H54 (cell line): ENCODE data around the gene STK32B.
A peak's percentile ranks its signal among the peaks of the same experiment; 100 is the strongest.

Experiments used
- DNase-seq: peaks from one replicate; pipeline ENCODE4 v3.0.0; 2011; ENCODE audit warnings: low spot score, mixed read lengths; ENCODE audit not compliant: insufficient read length
- FAIRE-seq: peaks from 3 replicates; lab custom pipeline; 2011; peaks lifted over from hg19 to GRCh38; lab: Jason Lieb, UNC
- POLR2A ChIP-seq: IDR thresholded peaks from 2 replicates; pipeline ENCODE4 v1.6.1; 2011; ENCODE audit warnings: low read depth, mild to moderate bottlenecking, low read length

The STK32B gene

DNA sequence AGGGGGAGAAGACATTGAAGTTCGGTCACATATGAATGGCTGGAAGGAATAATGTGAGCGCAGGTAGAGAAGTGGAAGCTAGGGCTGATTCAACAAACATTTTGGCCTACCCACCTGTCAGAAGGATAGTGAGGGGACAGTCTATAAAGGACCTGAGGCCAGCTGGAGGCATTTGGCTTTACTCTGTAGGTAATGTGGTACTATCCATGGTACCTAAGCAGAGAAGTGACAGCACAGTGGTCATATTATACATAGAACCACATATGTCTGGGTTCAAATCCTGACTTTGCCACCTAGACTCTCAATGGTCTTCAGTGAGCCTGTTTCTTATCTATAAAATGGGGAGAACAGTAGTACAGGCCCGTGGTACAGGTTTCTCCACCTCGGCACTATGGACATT lies 400.0 kb downstream of the STK32B start:
- no peak for DNase-seq
- no peak for TF ChIP-seq POLR2A
- FAIRE-seq: no peak

DNA sequence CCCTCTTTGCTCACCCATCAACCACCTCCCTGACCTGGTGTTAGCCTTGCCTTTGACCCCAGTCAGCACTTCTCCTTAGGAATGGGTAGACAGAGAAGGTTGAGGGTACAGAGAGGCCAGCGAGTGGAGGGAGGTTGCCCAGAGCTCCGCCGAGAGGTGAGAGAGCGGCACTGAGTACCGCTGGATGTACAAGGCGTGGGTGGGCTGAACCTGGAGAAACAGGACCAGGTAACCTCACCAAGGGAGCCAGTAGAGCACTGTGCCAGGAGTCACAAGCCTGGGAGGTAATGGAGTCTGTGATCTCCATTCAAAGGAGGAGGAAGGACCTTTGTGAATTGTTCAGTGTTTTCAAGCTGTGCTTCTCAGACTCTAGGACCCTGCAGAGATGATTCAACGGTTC lies 400.9 kb downstream of the STK32B start:
- FAIRE-seq (no peak), DNase-seq (no peak)
- no peak for TF ChIP-seq POLR2A

DNA sequence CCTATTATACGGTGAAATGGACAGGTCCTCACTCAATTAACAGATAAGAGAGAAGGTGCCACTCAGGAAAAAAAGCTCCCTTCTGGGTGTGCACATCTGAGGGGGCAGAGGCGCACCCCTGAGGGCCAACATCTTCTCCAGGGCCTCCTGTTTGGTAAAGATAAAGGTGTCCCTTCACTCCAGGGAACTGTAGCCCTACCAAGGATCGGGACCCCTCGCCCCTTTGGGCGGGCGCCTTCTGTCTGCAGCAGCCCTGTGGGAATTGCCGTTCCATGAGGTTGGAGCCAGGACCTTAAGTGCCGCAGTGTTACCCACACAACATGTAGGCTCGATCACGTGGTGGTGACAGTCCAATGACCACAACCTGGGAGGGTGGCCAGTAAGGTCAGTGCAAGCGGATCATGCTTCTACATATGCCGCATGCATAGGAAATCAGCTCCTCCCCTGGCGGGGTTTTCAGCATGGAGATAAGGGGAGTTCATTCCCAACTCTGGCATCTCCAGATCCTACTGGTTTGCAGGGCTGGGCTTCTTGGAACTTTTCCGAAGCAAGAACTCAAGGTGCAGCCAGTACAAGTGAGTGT lies 403.8 kb downstream of the STK32B start:
- TF ChIP-seq POLR2A: no peak
- DNase-seq (no peak), FAIRE-seq (no peak)

DNA sequence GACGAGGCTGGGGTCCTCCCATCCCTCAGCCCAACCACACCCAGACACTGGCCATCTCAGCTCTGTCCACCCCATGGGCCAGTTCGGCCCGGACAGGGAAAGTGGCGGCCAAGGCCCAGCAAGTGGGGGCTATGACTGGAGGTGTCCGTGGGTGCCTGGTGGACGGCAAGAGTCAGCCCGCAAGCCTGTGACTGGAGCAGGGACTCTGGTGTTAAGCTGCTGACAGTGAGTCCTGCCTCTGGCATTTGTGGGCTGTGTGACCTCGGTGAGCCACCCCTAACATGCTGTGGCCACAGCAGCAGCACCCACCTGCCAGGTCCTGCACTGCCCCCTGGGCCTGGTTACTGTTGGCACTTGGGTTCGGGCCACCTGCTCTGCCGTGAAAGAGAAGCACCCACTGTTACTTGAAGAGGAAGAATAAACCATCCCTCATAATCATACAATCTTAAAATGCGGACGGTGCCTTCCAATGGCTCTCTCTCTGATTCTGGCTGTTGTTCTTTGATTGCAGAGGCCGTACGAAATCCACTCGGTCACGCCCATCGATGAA lies 405.1 kb downstream of the STK32B start:
- no peak for FAIRE-seq

DNA sequence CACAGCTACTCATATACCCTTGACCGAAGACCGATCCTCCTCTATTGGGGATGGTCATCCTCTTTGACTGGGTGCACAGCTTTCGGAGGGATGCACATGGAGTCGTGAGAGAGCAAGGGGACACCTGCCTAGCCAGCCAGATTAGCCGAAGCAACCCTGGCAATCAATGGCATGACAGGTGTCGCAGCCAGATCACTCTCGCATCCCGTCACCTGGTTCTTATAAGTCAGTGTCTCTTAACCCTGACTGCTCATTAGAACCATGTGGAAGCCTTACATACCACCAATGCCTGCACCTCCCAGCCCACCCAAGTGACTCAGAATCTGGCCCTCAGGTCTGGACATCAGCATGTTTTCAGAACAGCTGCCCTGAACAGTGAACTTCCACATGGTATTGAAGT lies 407.4 kb downstream of the STK32B start:
- FAIRE-seq (no peak), DNase-seq (no peak)
- no peak for TF ChIP-seq POLR2A

More for the DNA sequence above, 405.1 kb downstream of the STK32B start:
- DNase-seq: no peak
- TF ChIP-seq POLR2A: no peak

DNA sequence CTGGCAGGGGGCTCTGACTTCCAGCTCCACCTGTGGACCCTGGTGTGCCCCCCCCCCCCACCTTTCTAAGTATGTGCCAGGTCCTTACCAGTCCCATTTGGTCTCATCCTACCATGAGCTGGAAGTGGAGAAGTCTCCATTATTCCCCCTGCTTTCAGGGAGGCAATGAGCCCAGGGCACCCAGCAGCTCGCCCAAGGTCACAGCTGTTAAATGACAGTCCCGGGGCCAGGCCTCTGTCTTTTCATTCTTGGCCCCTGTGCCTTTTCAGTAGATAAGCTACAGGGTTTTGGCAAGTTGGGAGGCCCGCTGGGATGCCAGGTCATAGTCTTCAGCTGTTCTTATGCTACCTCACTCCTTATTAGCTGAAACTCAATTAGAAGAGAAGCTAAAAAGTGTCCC lies 408.0 kb downstream of the STK32B start:
- FAIRE-seq (no peak), DNase-seq (no peak)
- no peak for TF ChIP-seq POLR2A

DNA sequence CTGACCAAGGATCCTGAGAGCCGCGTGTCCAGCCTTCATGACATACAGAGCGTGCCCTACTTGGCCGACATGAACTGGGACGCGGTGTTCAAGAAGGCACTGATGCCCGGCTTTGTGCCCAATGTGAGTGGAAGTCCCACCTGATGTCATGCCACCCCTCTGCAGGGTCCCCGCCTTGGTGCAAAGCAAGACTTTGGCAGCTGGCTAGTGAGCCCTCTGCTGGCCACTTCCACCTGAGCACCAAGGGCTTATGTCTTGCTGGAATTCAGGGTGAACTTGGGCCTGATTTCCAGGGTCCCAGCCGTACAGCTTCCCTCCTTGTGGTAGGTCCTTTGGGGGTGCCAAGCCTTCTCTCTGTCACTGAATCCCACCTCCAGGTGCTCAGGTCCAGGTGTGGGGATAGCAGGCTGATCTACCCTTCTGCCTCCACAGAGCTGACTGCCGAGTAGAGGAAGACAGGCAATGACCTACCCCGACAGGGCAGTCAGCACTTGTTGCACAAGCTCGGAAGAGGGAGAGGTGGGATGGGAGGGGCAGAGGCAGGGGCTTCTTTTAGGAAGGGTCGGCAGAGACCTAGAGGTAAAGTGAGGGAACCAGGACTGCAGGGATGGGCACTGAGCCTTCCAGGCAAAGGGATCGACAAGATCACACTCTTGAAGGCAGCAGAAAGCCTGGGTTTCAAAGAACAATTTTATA lies 409.0 kb downstream of the STK32B start:
- FAIRE-seq (no peak), DNase-seq (peak; percentile 9)
- TF ChIP-seq POLR2A: no peak

DNA sequence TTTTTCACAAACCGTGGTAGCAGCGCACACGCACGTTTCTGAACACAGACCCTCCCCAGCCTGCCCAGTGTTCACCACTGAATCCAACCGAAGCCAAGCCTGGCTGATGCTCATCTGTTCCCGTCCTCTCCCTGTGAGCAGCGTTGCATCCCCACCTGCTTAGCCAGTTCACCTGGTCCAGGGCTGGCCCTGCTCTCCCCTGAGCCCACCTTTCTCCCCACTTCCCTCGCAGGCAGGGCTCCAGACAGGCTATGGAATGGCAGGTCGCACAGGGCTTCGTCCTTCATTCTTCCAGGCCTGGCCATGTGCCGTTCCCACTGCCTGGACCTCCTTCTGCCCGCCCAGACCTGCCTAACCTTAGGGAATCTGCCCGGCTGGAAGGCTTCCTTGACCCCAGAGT lies 410.2 kb downstream of the STK32B start:
- DNase-seq: no peak
- no peak for FAIRE-seq

DNA sequence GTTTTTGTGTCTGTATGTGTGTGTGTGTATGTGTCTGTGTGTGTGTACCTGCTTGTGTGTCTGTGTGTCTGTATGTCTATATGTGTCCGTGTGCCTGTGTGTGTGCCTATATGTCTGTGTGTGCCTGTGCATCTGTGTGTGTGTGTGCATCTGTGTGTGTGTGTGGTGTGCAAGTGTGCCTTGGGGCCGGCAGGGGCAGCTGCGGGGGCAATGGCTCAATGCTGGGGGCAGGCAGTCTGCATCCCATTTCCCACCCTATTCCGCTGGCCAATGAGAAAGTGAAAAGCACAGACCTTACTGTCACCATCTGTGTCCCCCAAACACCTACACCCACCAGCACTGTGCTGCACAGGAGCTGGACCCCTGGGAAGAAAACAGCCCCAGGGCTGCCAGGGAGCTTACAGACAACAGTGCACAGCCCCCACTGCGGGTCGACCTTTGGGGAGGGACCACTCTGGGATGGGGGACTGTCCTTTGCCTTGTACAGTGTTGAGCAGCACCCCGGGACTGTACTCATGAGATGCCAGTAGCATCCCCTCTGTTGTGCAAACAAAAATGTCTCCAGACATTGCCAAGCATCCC lies 411.1 kb downstream of the STK32B start:
- DNase-seq (no peak), FAIRE-seq (no peak)
- TF ChIP-seq POLR2A: no peak

More for the DNA sequence above, 410.2 kb downstream of the STK32B start:
- no peak for TF ChIP-seq POLR2A

DNA sequence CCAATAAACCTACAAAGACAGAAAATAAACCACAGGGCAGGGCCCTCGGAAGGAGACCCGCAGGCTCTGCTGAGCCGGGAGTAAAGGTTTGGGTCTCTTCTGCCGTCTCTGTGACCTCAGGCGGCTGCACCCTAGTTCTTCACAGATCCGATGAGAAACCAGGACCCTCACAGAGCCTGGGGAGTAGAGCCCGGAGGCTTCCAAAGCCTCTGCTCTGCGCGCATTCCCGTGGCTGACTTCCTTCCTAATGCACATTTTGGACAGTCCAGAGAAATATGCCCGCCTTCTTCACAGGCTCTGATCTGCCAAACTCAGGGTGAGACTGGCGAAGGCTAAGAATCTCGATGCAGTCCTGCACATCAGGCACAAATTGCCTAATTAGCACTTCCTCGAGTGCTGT lies 411.6 kb downstream of the STK32B start:
- DNase-seq (no peak), FAIRE-seq (no peak)
- TF ChIP-seq POLR2A: no peak

DNA sequence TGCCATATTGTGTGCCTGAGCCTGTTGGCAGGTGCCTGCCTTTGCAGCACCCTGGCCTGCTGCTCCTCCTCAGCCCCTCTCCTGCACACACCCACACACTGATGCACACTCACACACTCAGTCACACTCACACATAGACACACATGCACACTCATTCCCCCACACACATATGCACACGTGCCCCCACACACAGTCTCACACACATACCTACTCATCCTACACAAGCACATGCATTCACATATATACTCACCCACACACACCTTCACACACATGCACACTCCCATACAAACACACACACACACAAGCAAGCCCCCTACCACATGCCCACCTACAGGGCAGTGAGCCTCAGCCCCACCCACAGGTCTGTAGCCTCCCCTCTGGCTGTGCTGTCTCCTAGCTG lies 412.1 kb downstream of the STK32B start:
- FAIRE-seq (no peak), DNase-seq (no peak)
- TF ChIP-seq POLR2A: no peak

DNA sequence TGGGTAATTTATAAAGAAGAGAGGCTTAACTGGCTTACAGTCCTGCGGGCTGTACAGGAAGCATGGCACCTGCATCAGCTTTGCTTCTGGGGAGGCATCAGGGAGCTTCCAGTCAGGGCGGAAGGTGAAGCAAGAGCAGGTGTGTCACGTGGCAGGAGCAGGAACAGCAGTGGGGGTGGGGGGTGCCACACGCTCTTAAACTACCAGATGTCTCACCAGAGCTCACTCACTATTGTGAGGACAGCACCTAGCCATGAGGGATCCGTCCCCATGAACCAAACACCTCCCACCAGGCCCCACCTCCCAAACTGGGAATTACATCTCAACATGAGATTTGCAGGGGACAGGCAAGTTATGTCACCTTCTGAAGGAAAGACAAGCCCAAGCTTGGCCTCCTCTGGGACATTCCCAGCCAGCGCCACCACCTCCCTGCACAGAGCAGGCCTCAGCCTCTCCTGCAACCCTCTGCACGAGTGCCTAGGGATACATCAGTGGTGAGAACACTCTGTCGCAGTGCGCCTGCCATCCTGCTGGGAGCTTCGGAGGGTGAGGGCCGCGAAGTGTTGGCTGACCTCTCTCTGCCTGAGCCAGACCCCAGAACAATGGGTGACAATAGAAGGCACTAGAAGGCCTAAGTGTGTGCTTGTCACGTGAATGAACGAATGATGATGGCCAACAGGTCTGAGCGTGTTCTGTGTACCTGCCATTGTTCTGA lies 412.8 kb downstream of the STK32B start:
- TF ChIP-seq POLR2A: no peak
- DNase-seq (no peak), FAIRE-seq (no peak)

DNA sequence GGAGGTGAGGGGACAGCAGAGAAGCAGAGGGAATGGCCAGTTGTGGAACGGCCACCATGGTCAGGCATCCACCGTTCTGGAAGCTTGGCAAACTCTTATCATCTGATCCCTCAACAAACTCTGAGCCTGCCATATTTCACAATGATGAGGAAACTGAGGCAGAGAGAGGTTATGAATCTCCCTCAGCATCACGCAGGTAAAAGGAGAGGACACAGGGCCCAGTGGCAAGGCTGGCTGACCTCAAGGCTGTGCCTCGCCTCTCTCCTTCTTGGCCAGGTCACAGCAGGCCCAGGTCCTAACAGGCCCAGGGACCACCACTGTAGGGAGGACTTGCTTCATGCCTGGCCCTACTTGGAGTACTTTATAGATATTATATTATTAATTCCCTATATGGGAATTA lies 414.2 kb downstream of the STK32B start:
- no peak for TF ChIP-seq POLR2A
- FAIRE-seq: no peak

DNA sequence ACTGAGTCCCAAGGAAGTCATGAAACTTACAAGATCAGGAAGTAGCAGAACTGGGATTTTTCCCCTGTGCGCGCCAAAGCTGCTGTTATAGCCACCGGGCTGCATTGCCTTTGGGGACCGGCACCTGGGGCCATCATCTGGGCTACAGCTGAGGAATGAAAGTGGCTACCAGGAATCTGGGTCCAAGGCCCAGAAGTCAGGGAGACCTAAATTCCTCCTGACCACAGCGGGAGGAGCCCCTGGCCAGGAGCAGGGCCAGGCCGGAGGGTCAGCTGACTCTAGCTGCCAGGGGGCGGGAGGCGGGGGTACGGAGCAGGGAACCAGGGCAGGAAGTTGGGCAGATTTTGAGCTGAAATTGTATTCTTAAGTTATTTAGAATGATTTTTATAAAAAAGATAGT lies 414.7 kb downstream of the STK32B start:
- TF ChIP-seq POLR2A: no peak
- no peak for DNase-seq
- FAIRE-seq: no peak

More for the DNA sequence above, 414.2 kb downstream of the STK32B start:
- DNase-seq: no peak
